Vagina (tissue), 2 donors: Measurements from ENCODE around the gene RBMX2. TPM values are rescaled to one million over a fixed set of nuclear protein-coding genes. Genes with fewer than 3 reads are reported as not detected.
"Not testable (repeated sequence)": the region's sequence is repeated elsewhere in the genome, so short reads cannot be mapped to it uniquely, and the experiment has no call there.

Experiments
- DNase-seq, 2 donors: peaks; one replicate each; pipeline ENCODE4 v3.0.0-alpha.2; 2017; ENCODE audit errors: extremely low spot score in 2 of 2
- H3K27ac ChIP-seq: fragments of 200-600 bp; sonication (generic); one replicate; pipeline ENCODE4 v1.5.1; 2019
- H3K27me3 ChIP-seq: fragments of 200-600 bp; sonication (generic); one replicate; pipeline ENCODE4 v1.5.1; 2019
- H3K36me3 ChIP-seq, 2 donors: fragments of 200-600 bp; sonication (generic); one replicate each; pipeline ENCODE4 v1.5.1; 2017 to 2019
- H3K4me1 ChIP-seq: fragments of 200-600 bp; sonication (generic); one replicate; pipeline ENCODE4 v1.5.1; 2019
- H3K4me3 ChIP-seq, 2 donors: fragments of 200-600 bp; sonication (generic); 1 replicate in 1 of 2; 2 replicates in 1 of 2; pipeline ENCODE4 v1.5.1; 2016 to 2019
- H3K9me3 ChIP-seq: fragments of 200-600 bp; sonication (generic); one replicate; pipeline ENCODE4 v1.5.1; 2019
- POLR2A ChIP-seq, 2 donors: fragments of 450-650 bp; IDR thresholded peaks; one replicate each; pipeline ENCODE4 v1.6.1; 2017; ENCODE audit warnings: antibody characterized with exemption in 2 of 2, mild to moderate bottlenecking in 2 of 2, moderate library complexity in 2 of 2
- POLR2AphosphoS5 ChIP-seq, 2 donors: sonication (generic); formaldehyde crosslinking; IDR thresholded peaks; one replicate each; pipeline ENCODE4 v1.9.0; 2017; ENCODE audit warnings: antibody characterized with exemption in 2 of 2, mild to moderate bottlenecking in 2 of 2, low read depth in 1 of 2; ENCODE audit not compliant: insufficient read depth in 1 of 2
- intact Hi-C: fragments of 100-400 bp; cut with DNase I; formaldehyde crosslinking; loops from one replicate; pipeline ENCODE4 v1.15.1; 2023
- total RNA-seq: library from RNA; depleted of rRNA; stranded (reverse); fragments of >200 nt; gene quantifications from one replicate; pipeline ENCODE4 v1.2.3, GENCODE V29; 2016
- TF ChIP-seq, protein P1 (sequence below), 3 experiments: fragments of 450-650 bp in 2 of 3; fragments of 200-600 bp in 1 of 3; sonication (generic) in 1 of 3; IDR thresholded peaks; one replicate each; pipeline ENCODE4 v1.5.1; 2017 to 2019; ENCODE audit warnings: antibody characterized with exemption in 3 of 3, mild to moderate bottlenecking in 2 of 3, moderate library complexity in 2 of 3

RBMX2 gene
- total RNA-seq, 1 donor from 2014 or later, result 12.8 TPM

DNA sequence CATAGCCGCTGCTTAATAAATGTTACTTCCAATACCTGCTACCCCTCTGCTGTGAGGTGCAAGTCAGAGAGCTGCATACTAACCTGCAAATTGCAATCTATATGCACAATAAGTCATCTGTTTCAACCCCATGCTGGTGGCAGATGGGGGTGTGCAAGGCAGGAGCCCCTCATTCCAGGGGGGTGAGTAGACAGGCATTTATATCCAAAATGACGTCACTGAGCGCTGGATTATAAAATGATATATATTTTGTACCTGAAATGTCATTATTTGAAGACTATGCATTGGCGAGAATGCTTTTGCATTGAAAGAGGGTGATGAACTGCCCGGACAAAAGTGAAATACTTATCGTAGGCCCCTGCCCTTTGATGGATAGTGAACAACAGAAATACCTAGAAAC, 24.7 kb downstream of the RBMX2 start:
- intact Hi-C loops, result no loop called here
- Histone ChIP-seq H3K4me1 (no peaks in the 10 kb centered on the region), H3K27me3 (no peaks in the 10 kb centered on the region), H3K9me3 (no peaks in the 10 kb centered on the region), H3K36me3 (no peaks in the 10 kb centered on the region), H3K27ac (no peak overlapping the region), H3K4me3 (no peak overlapping the region)
- TF ChIP-seq POLR2A (IDR thresholded peaks at IDR 0.05), result no peak
- TF ChIP-seq, protein P1, sequence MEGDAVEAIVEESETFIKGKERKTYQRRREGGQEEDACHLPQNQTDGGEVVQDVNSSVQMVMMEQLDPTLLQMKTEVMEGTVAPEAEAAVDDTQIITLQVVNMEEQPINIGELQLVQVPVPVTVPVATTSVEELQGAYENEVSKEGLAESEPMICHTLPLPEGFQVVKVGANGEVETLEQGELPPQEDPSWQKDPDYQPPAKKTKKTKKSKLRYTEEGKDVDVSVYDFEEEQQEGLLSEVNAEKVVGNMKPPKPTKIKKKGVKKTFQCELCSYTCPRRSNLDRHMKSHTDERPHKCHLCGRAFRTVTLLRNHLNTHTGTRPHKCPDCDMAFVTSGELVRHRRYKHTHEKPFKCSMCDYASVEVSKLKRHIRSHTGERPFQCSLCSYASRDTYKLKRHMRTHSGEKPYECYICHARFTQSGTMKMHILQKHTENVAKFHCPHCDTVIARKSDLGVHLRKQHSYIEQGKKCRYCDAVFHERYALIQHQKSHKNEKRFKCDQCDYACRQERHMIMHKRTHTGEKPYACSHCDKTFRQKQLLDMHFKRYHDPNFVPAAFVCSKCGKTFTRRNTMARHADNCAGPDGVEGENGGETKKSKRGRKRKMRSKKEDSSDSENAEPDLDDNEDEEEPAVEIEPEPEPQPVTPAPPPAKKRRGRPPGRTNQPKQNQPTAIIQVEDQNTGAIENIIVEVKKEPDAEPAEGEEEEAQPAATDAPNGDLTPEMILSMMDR (IDR thresholded peaks at IDR 0.05), result no peak
- no peak for TF ChIP-seq POLR2AphosphoS5 (IDR thresholded peaks at IDR 0.05; ENCODE audit: insufficient read depth in 1 of 2, low read depth in 1 of 2)
- no peak for DNase-seq

DNA sequence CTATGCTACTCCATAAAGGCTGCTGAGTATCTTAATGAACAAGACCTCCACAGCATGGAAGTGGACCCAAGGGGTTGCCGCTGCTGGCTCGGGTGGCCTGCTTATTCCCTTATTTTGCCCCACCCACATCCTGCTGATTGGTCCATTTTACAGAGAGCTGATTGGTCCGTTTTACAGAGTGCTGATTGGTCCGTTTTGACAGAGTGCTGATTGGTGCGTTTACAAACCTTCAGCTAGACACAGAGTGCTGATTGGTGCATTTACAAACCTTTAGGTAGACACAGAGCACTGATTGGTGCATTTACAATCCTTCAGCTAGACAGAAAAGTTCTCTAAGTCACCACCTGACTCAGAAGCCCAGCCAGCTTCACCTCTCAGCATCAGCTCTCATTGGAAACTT, 27.4 kb downstream of the RBMX2 start:
- H3K9me3 ChIP-seq, H3K36me3 ChIP-seq: not testable (repeated sequence)

DNA sequence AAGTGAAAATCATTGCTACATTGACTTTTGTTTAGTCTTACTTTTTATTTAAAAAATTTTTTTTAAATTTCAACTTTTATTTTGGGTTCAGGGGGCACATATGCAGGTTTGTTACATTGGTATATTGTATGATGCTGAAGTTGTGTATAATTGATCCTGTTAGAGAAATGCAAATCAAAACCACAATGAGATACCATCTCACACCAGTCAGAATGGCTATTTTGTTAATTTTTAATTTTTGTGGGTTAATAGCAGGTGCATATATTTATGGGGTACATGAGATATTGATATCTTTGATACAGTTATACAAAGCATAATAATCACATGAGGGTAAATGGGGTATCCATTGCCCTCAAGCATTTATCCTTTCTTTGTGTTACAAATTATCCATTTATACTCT, 34.1 kb downstream of the RBMX2 start:
- Histone ChIP-seq H3K4me1 (no peaks in the 10 kb centered on the region), H3K27ac (no peak overlapping the region), H3K9me3 (peaks cover 8% of the 10 kb centered on the region), H3K27me3 (no peaks in the 10 kb centered on the region), H3K36me3 (no peaks in the 10 kb centered on the region), H3K4me3 (no peak overlapping the region)
- DNase-seq, result no peak
- intact Hi-C loops, result no loop called here
- no peak for TF ChIP-seq POLR2AphosphoS5 (IDR thresholded peaks at IDR 0.05; ENCODE audit: insufficient read depth in 1 of 2, low read depth in 1 of 2)
- TF ChIP-seq POLR2A (IDR thresholded peaks at IDR 0.05), result no peak
- TF ChIP-seq, protein P1 (IDR thresholded peaks at IDR 0.05), result no peak

More for the DNA sequence above, 27.4 kb downstream of the RBMX2 start:
- H3K4me3 ChIP-seq, DNase-seq, H3K27me3 ChIP-seq, H3K27ac ChIP-seq, H3K4me1 ChIP-seq, intact Hi-C loops: not testable (repeated sequence)

DNA sequence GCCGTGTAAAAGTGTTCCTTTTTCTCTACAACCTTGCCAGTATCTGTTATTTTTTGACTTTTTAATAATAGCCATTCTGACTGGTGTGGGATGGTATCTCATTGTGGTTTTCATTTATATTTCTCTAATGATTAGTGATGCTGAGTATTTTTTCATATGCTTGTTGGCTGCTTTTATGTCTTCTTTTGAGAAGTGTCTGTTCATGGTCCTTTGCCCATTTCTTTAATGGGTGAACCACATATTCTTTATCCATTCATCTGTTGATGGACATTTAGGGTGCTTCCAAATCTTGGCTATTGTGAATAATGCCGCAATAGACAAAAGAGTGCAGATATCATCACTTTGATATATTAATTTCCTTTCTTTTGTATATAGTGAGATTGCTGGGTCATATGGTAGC, 36.2 kb downstream of the RBMX2 start:
- H3K4me1 ChIP-seq, intact Hi-C loops, H3K36me3 ChIP-seq, H3K27me3 ChIP-seq, H3K27ac ChIP-seq, DNase-seq, H3K4me3 ChIP-seq, H3K9me3 ChIP-seq: not testable (repeated sequence)

DNA sequence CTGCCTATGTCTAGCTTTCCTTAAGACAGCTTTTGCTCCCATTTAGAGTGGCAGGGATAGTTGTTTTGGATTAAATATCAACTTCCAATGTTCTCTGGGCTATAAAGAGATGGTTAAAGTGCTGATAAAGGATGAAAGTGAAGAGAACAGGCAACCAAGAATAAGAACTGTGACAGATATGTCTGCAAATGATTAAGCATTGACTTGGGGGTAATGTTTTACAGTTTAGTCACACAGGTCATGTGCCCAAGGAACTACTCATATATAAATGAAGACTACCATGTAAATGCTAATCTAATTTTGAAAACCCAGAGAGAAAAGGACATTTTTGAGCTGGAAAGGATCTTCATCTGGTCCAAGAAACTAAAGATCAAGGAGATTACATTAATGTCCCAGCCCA, 42.1 kb downstream of the RBMX2 start:
- no peaks in the 10 kb centered on the region for H3K4me1 ChIP-seq
- intact Hi-C loops, result no loop called here
- H3K36me3 ChIP-seq, result no peaks in the 10 kb centered on the region
- no peak overlapping the region for H3K27ac ChIP-seq
- TF ChIP-seq, protein P1 (IDR thresholded peaks at IDR 0.05), result no peak
- TF ChIP-seq POLR2A (IDR thresholded peaks at IDR 0.05) (no peak), POLR2AphosphoS5 (IDR thresholded peaks at IDR 0.05; ENCODE audit: insufficient read depth in 1 of 2, low read depth in 1 of 2) (no peak)
- H3K27me3 ChIP-seq, result no peaks in the 10 kb centered on the region
- no peak overlapping the region for H3K4me3 ChIP-seq
- DNase-seq, result no peak
- peaks cover 5% of the 10 kb centered on the region for H3K9me3 ChIP-seq

DNA sequence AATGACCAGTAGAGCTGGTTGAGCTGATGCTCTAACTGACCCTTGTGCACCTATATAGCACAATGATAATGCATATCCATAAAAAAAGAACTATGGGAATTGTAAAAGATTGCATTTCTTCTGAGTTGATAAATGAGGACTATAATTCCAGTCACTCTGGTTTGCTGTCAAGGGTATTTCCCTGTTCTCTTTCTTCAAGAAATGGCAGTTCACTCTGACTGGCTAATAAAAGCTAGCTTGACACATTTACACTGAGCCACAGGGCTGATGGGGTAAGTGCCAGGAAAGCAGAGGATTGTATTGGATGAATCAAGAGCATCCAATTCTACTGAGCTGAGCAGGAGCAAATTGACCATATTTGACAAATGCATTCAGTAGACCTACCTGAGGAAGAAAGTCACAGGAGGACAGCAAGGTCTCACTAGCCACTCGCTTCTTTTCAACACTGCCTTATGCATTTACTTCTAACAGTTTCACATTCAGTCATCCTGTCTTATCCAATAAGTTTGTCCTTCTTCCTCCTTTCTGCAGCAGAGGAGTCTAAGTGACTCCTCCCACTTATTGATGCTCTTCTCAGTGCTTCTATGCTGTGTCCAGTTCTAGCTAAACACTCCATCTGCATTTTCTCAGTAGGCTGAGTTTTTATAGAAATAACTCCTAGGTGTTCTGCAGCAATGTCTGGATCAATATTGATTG, 43.0 kb downstream of the RBMX2 start:
- Histone ChIP-seq H3K27me3 (no peaks in the 10 kb centered on the region), H3K4me1 (no peaks in the 10 kb centered on the region), H3K4me3 (no peak overlapping the region), H3K27ac (no peak overlapping the region), H3K9me3 (no peaks in the 10 kb centered on the region), H3K36me3 (no peaks in the 10 kb centered on the region)
- no peak for DNase-seq
- TF ChIP-seq, protein P1 (IDR thresholded peaks at IDR 0.05), result no peak
- TF ChIP-seq POLR2AphosphoS5 (IDR thresholded peaks at IDR 0.05; ENCODE audit: insufficient read depth in 1 of 2, low read depth in 1 of 2) (no peak), POLR2A (IDR thresholded peaks at IDR 0.05) (no peak)
- intact Hi-C loops, result no loop called here
